Tibial artery (tissue), 4 donors: ENCODE measurements around the gene MYH7.

Experiments used
- DNase-seq, 2 donors: peaks; one replicate each; pipeline ENCODE4 v3.0.0-alpha.2; 2019
- H3K27ac ChIP-seq, 2 donors: fragments of 200-600 bp; sonication (generic) in 1 of 2; 1 replicate in 1 of 2; 2 replicates in 1 of 2; pipeline ENCODE4 v1.5.1; 2018 to 2019; ENCODE audit warnings: mild to moderate bottlenecking in 1 of 2
- H3K27me3 ChIP-seq, 2 donors: fragments of 200-600 bp; sonication (generic) in 1 of 2; one replicate each; pipeline versions ENCODE4 v1.5.1 to v1.6.0; 2016 to 2019
- H3K36me3 ChIP-seq, 3 donors: fragments of 200-600 bp; sonication (generic) in 2 of 3; one replicate each; pipeline ENCODE4 v1.5.1; 2016 to 2019; ENCODE audit warnings: mild to moderate bottlenecking in 2 of 3
- H3K4me1 ChIP-seq, 4 donors: fragments of 200-600 bp; sonication (generic) in 2 of 4; 1 replicate in 3 of 4; 2 replicates in 1 of 4; pipeline ENCODE4 v1.5.1; 2016 to 2019
- H3K4me3 ChIP-seq, 2 donors: fragments of 200-600 bp; sonication (generic) in 1 of 2; 1 replicate in 1 of 2; 2 replicates in 1 of 2; pipeline ENCODE4 v1.5.1; 2018 to 2019; ENCODE audit warnings: mild to moderate bottlenecking in 2 of 2
- H3K9me3 ChIP-seq, 3 donors: fragments of 200-600 bp; sonication (generic) in 1 of 3; one replicate each; pipeline ENCODE4 v1.5.1; 2016 to 2019
- CTCF ChIP-seq, 2 experiments: fragments of 200-600 bp in 1 of 2; fragments of 450-650 bp in 1 of 2; IDR thresholded peaks; one replicate each; pipeline ENCODE4 v1.5.1; 2017 to 2019; ENCODE audit warnings: antibody characterized with exemption in 2 of 2, mild to moderate bottlenecking in 1 of 2, moderate library complexity in 1 of 2
- intact Hi-C: fragments of 100-400 bp; cut with DNase I; formaldehyde crosslinking; loops from one replicate; pipeline ENCODE4 v1.15.0; 2023; ENCODE audit warnings: low total_unique reads

MYH7 gene

GRCh38 chr14:23405516-23406025 is 29.9 kb downstream of the MYH7 start:
- DNase-seq: no peak
- no peak for TF ChIP-seq CTCF (IDR thresholded peaks at IDR 0.05)
- H3K27ac ChIP-seq: no peak overlapping the region

GRCh38 chr14:23405096-23405495 is 30.4 kb downstream of the MYH7 start:
- peaks cover 0 to 54% of the 10 kb centered on the region in 2 donors for H3K27me3 ChIP-seq
- H3K9me3 ChIP-seq: no peaks in the 10 kb centered on the region
- no peak for TF ChIP-seq CTCF (IDR thresholded peaks at IDR 0.05)
- H3K36me3 ChIP-seq: no peaks in the 10 kb centered on the region
- intact Hi-C loops: no loop called here
- DNase-seq: no peak
- no peaks in the 10 kb centered on the region for H3K4me1 ChIP-seq
- no peak overlapping the region for H3K4me3 ChIP-seq
- H3K27ac ChIP-seq: no peak overlapping the region

More at GRCh38 chr14:23405516-23406025, 29.9 kb downstream of the MYH7 start:
- no peaks in the 10 kb centered on the region for H3K9me3 ChIP-seq
- H3K36me3 ChIP-seq: no peaks in the 10 kb centered on the region
- H3K4me3 ChIP-seq: no peak overlapping the region
- intact Hi-C loops: no loop called here
- H3K4me1 ChIP-seq: no peaks in the 10 kb centered on the region
- H3K27me3 ChIP-seq: peaks cover 0 to 58% of the 10 kb centered on the region in 2 donors

- no peaks in the 10 kb centered on the region for H3K9me3 ChIP-seq
- no peak overlapping the region for H3K27ac ChIP-seq
- peaks cover 0 to 52% of the 10 kb centered on the region in 2 donors for H3K27me3 ChIP-seq
- no peaks in the 10 kb centered on the region for H3K36me3 ChIP-seq
- no peak overlapping the region for H3K4me3 ChIP-seq
- intact Hi-C loops: no loop called here
- H3K4me1 ChIP-seq: no peaks in the 10 kb centered on the region
- DNase-seq: no peak
- no peak for TF ChIP-seq CTCF (IDR thresholded peaks at IDR 0.05)
These were observed 31.0 kb downstream of the MYH7 start for GRCh38 chr14:23404331-23404900.

GRCh38 chr14:23403908-23404307 is 31.6 kb downstream of the MYH7 start:
- Histone ChIP-seq H3K9me3 (no peaks in the 10 kb centered on the region), H3K4me3 (no peak overlapping the region), H3K36me3 (no peaks in the 10 kb centered on the region), H3K27ac (no peak overlapping the region), H3K4me1 (no peaks in the 10 kb centered on the region), H3K27me3 (peaks cover 0 to 48% of the 10 kb centered on the region in 2 donors)
- TF ChIP-seq CTCF (IDR thresholded peaks at IDR 0.05): no peak
- intact Hi-C loops: no loop called here
- DNase-seq: no peak

- intact Hi-C loops: no loop called here
- H3K27me3 ChIP-seq: peaks cover 0 to 46% of the 10 kb centered on the region in 2 donors
- DNase-seq: no peak
- no peaks in the 10 kb centered on the region for H3K36me3 ChIP-seq
- H3K4me1 ChIP-seq: no peaks in the 10 kb centered on the region
- H3K27ac ChIP-seq: no peak overlapping the region
- no peak for TF ChIP-seq CTCF (IDR thresholded peaks at IDR 0.05)
- H3K4me3 ChIP-seq: no peak overlapping the region
- H3K9me3 ChIP-seq: no peaks in the 10 kb centered on the region
These were observed 32.4 kb downstream of the MYH7 start for GRCh38 chr14:23403139-23403438.
